NCI-H1417 treated with DMSO at 0.1 percent for 48 hours (cell line): ENCODE results near the gene RTRAF.

Experiments
- DNase-seq: peaks from one replicate; lab custom pipeline; 2025; lab: John Stamatoyannopoulos, UW

Gene RTRAF

DNA sequence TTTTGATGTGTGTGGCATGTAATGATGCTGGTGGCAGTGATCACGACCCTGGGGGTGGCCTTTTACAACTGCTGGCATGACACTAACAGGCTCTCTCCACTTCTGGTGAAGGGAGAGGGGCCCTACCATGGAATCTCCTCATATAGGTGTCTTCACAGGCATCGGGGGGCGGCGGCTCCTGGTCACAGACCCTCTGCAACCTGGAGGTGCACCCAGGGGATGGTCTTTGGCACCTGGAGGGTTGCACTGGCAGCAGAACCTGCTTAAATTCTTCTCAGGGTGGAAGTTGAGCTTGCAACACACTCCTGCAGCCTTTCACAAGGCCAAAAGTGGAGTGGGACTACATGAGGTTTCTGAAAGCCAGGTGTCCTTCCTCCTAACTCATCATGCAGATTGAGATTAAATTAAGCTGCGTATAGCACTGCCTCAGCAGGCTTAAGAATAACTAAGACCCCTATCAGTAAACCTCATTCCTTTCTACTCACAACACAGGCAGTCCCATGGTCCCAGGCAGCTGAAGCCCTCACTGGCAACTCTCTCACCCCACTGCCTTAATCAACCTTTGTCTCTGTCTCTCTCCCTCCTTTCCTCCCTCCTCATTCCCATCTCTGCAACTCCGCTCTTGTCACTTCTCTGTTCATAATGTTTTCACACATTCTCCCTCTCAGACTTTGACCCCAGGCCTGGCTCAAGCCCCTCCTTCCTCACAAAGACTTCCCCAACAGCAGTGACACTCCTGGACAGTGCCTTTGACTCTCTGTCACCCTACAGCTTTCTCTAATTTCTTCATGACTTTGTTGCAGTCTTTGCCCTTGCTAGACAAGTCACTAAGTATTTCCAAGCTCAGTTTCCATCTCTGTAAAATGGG lies 60.6 kb downstream of the RTRAF start:
- DNase-seq = no peak

DNA sequence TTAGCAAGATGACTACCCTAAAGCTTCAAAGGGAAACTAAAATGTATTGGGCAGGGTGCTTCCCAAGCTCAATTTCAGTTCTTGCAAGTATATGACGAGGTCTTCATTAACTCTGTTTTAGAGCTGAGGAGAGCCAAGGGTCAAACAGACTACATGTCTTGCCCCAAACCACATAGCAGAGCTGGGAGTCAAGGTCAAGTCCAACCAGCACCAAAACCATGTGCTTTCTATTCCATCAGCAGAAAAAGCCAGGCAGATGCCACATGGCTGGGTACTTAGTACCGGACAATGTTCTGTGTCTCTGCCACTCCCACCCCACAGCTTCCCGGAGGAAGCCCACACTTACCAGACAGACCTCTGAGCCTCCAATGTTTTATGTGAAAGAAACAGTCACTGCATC lies 61.9 kb downstream of the RTRAF start:
- no peak for DNase-seq

DNA sequence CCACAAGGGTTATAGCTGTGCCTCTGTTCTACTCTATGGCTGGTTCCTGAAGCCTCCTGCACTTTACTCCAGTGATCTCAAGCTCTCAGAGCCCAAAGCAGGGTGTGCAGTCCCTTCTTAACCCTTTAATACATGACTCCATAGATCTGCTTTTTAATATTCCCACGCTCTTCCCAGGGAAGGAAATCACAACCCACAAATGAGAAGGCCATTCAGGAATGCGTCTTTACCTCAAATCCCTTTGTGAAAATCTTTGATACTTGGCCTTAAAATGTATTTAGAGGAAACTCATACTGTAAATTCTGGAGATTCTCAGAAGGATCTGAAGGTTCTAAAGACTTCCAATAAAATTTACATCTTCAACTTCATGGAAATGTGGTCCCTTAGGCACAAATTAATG lies 62.5 kb downstream of the RTRAF start:
- no peak for DNase-seq

DNA sequence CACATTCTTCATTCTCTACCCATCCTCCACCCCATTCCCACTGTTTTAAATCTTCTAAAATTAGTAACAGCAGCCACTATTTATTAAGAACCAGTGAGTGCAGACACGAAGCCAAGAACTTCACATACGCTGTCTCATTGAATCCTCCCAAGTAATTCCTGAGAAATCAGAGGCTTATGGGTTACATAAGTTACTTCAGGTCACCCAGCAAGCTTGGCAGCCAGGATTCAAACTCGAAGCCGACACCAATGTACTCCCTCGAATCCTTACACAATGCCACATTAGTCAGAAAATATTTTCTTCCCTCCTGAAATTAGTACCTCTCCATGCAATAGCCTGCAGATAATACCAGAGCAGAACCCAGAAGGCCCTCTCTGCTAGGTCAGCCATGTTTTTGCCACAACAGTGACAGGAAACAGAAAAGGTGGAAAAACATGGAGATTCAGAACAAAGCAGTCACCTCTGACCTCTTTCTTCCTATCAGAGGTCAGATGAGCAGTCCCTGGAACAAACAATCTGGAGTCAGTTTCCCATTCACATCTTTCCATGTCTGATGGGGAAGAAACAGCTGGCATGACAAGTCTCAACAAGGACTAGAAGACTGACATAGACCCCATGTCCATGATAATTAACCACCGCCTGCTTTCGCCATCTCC lies 63.1 kb downstream of the RTRAF start:
- DNase-seq = no peak

DNA sequence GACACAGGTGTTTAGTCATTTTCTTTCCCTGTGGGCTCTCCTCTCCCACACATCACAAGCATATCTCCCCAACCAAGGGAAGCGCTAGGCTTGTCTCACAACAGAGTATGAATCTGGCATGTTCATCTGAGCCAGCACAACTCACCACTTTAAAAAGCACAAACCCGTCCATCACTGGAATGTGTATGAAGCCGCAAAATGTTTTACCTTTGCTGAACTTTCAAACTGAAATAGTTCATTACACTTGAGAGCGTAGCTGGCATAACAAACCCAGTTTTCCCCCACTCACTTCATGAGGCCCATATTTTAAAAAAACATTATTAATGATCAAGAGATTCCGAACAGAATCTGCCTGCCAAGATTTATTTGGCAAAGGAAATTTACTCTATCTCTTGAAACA lies 63.7 kb downstream of the RTRAF start:
- no peak for DNase-seq

DNA sequence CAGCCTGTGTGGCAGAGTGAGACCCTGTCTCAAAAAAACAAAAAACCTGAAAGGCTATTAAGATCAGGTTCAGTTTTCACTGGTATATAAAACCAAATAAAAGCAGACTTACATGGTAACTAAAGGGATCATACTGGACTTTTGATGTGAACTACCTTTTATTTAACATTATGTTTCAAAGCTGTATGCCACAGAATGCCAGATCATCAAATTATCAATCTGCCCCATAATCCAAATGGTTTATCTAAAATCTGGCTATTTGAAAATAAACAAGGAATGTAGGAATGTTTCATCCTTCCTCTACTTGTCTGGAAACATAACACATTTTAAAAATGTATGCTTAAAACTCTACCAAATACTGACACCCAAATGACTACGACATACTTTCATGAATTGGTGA lies 65.3 kb downstream of the RTRAF start:
- DNase-seq = no peak

DNA sequence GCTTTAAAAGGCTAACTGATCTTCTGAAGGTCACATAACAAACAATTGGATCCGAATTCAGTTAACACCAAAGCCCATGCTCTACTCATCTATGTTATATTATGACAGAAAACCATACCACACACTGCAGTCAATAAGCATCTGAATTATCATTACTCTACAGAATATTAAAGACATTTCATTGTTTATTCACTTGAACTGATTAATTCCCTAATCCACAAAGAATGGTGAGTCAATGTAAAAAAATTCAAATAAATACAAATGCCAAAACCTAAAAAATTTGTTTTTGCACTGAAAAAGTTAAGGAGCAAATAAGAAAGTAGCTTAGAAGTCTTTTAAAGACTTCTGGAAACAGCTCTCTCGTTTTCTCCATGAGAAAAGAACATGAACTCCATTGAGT lies 65.8 kb downstream of the RTRAF start:
- no peak for DNase-seq

DNA sequence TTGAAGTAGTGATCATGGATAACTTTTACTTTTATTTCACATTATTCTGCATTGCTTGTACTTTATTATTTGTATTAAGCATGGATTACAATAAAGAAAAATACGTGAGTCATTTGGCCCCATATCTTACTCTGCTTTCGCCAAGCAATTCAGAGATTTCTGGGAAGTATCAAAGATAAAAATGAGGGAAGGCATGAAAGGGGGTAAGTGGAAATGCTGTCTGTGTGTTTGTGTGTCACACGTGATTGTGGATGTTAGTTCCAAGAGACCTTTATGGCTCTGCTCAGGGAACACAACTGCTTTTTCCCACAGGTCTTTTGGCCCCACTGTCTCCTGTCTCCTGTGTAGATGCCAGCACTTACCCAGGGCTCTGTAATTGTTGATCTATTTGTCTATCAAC lies 69.0 kb downstream of the RTRAF start:
- DNase-seq = no peak

DNA sequence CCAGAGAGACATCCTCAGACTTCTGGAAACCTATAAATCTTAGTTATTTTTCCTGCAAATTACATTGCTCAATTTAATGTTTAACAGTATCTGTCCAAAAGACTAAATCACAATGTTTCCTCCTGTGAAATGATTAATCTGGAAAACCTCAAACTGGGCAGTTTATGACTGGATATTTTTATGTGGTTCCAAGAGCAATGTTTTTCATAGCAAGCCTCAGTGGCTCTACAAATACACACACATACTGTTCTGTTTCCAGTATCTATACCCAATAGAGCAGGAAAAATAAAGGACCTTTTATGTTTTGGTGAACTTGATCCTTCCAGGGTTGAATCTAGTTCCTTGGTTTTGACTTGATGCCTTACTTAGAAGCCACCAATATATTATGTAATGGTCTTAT lies 70.3 kb downstream of the RTRAF start:
- no peak for DNase-seq

DNA sequence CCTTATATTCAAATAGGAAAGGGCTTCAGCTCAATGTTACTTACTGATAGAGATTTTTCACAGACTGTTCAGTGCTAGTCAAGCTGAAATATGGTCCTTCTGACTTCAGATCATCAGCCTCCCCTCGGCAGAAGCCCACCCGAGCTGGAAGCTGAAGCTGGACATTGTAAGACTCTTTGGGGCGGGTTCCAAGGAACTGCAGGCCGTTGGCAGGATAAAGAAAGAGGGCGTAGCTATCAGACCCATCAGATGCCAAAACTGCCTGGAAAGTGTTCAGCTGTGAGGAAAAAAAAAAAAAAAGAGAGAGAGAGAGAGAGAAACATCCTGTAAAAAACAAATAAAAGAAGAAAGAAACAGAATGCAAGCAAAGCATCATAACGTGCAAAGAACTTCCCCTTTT lies 70.7 kb downstream of the RTRAF start:
- no peak for DNase-seq
